Activated CD8-positive, alpha-beta memory T cell treated with anti-CD3 and anti-CD28 coated beads, Interleukin-2, amount 10 ng/mL, durations not matched to agents 7 days and 5 days (primary cell): ENCODE results near the gene KCNAB1. TPM values are rescaled to one million over a fixed set of nuclear protein-coding genes. Genes with fewer than 3 reads are reported as not detected.

Experiments
- ATAC-seq: fragments of 150-1000 bp; cut with Tn5 transposase; one replicate; pipeline ENCODE4 v1.10.0; 2021; ENCODE audit warnings: moderate library complexity
- CTCF ChIA-PET: fragments of 350-600 bp; sonication (Branson Sonifier 250); formaldehyde crosslinking; loops from one replicate; lab custom pipeline; 2021; ENCODE audit warnings: antibody characterized with exemption; lab: Charles Lee
- DNase-seq: peaks from one replicate; pipeline ENCODE4 v3.0.0-alpha.2; 2020
- H3K27ac Mint-ChIP-seq: one replicate; pipeline ENCODE4 v1.8.0; 2021; ENCODE audit warnings: mild to moderate bottlenecking, mixed read lengths
- H3K27me3 Mint-ChIP-seq: one replicate; pipeline ENCODE4 v1.8.0; 2021; ENCODE audit warnings: mixed read lengths
- H3K36me3 Mint-ChIP-seq: one replicate; pipeline ENCODE4 v1.8.0; 2021; ENCODE audit warnings: mild to moderate bottlenecking, mixed read lengths
- H3K4me1 Mint-ChIP-seq: one replicate; pipeline ENCODE4 v1.8.0; 2021; ENCODE audit warnings: mixed read lengths
- H3K4me3 Mint-ChIP-seq: one replicate; pipeline ENCODE4 v1.8.0; 2021; ENCODE audit warnings: mild to moderate bottlenecking, moderate library complexity, mixed read lengths
- H3K9me3 Mint-ChIP-seq: one replicate; pipeline ENCODE4 v1.8.0; 2022; ENCODE audit warnings: low read depth, mixed read lengths
- total RNA-seq, 2 experiments: library from RNA; stranded (reverse); gene quantifications; one replicate each; pipeline ENCODE4 v1.2.3, GENCODE V29; 2021

The KCNAB1 gene
- total RNA-seq, 2 experiments from 2014 or later, result 0.19 TPM; not detected in 1

GRCh38 chr3:156352728-156353127 is 232.3 kb downstream of the KCNAB1 start:
- H3K27ac Mint-ChIP-seq, result no peak overlapping the region
- no peaks in the 10 kb centered on the region for H3K9me3 Mint-ChIP-seq
- CTCF ChIA-PET, result no interaction called here

GRCh38 chr3:156353563-156353962 is 233.2 kb downstream of the KCNAB1 start:
- Mint-ChIP-seq H3K4me3 (no peak overlapping the region), H3K9me3 (no peaks in the 10 kb centered on the region), H3K4me1 (no peaks in the 10 kb centered on the region), H3K27me3 (peaks cover 15% of the 10 kb centered on the region), H3K27ac (no peak overlapping the region), H3K36me3 (no peaks in the 10 kb centered on the region)
- DNase-seq (no peak), ATAC-seq (no peak)
- CTCF ChIA-PET, result no interaction called here

More at GRCh38 chr3:156352728-156353127, 232.3 kb downstream of the KCNAB1 start:
- Mint-ChIP-seq H3K4me3 (no peak overlapping the region), H3K4me1 (no peaks in the 10 kb centered on the region), H3K27me3 (peaks cover 13% of the 10 kb centered on the region), H3K36me3 (no peaks in the 10 kb centered on the region)
- DNase-seq (no peak), ATAC-seq (no peak)

GRCh38 chr3:156356537-156357363 is 236.4 kb downstream of the KCNAB1 start:
- Mint-ChIP-seq H3K27me3 (peaks cover 16% of the 10 kb centered on the region), H3K4me3 (no peak overlapping the region), H3K27ac (no peak overlapping the region), H3K9me3 (no peaks in the 10 kb centered on the region), H3K4me1 (no peaks in the 10 kb centered on the region), H3K36me3 (no peaks in the 10 kb centered on the region)
- CTCF ChIA-PET, result no interaction called here
- ATAC-seq, result no peak
- DNase-seq, result no peak

- H3K9me3 Mint-ChIP-seq, result no peaks in the 10 kb centered on the region
- no peak for ATAC-seq
- H3K27me3 Mint-ChIP-seq, result peaks cover 16% of the 10 kb centered on the region
- H3K4me1 Mint-ChIP-seq, result no peaks in the 10 kb centered on the region
- no peak for DNase-seq
- H3K4me3 Mint-ChIP-seq, result no peak overlapping the region
- CTCF ChIA-PET, result no interaction called here
- no peak overlapping the region for H3K27ac Mint-ChIP-seq
- H3K36me3 Mint-ChIP-seq, result no peaks in the 10 kb centered on the region
Measured at GRCh38 chr3:156358232-156358631, 237.9 kb downstream of the KCNAB1 start.

GRCh38 chr3:156359368-156359767 is 239.0 kb downstream of the KCNAB1 start:
- H3K4me1 Mint-ChIP-seq, result no peaks in the 10 kb centered on the region
- no peak overlapping the region for H3K4me3 Mint-ChIP-seq
- no peaks in the 10 kb centered on the region for H3K9me3 Mint-ChIP-seq
- no peak for ATAC-seq
- no peak for DNase-seq
- CTCF ChIA-PET, result no interaction called here
- H3K27me3 Mint-ChIP-seq, result peaks cover 18% of the 10 kb centered on the region
- H3K36me3 Mint-ChIP-seq, result no peaks in the 10 kb centered on the region
- H3K27ac Mint-ChIP-seq, result no peak overlapping the region

GRCh38 chr3:156360083-156360482 is 239.7 kb downstream of the KCNAB1 start:
- CTCF ChIA-PET, result no interaction called here
- no peak for DNase-seq
- H3K4me3 Mint-ChIP-seq, result no peak overlapping the region
- ATAC-seq, result no peak
- H3K9me3 Mint-ChIP-seq, result no peaks in the 10 kb centered on the region
- H3K4me1 Mint-ChIP-seq, result no peaks in the 10 kb centered on the region
- H3K36me3 Mint-ChIP-seq, result no peaks in the 10 kb centered on the region
- H3K27ac Mint-ChIP-seq, result no peak overlapping the region
- peaks cover 18% of the 10 kb centered on the region for H3K27me3 Mint-ChIP-seq

GRCh38 chr3:156360963-156361362 is 240.6 kb downstream of the KCNAB1 start:
- no peak overlapping the region for H3K27ac Mint-ChIP-seq
- no peak for ATAC-seq
- no peak overlapping the region for H3K4me3 Mint-ChIP-seq
- no peaks in the 10 kb centered on the region for H3K36me3 Mint-ChIP-seq
- CTCF ChIA-PET, result no interaction called here
- no peaks in the 10 kb centered on the region for H3K4me1 Mint-ChIP-seq
- H3K9me3 Mint-ChIP-seq, result no peaks in the 10 kb centered on the region
- no peak for DNase-seq
- H3K27me3 Mint-ChIP-seq, result peaks cover 20% of the 10 kb centered on the region

GRCh38 chr3:156366559-156366958 is 246.2 kb downstream of the KCNAB1 start:
- DNase-seq, result no peak
- Mint-ChIP-seq H3K4me3 (no peak overlapping the region), H3K9me3 (no peaks in the 10 kb centered on the region), H3K27ac (no peak overlapping the region), H3K27me3 (peaks cover 14% of the 10 kb centered on the region), H3K4me1 (no peaks in the 10 kb centered on the region), H3K36me3 (no peaks in the 10 kb centered on the region)
- no peak for ATAC-seq
- CTCF ChIA-PET, result interaction anchor here (1.4 kb wide), 1 partner anchor 83 kb away, joined by 3 read pairs; no protein-coding TSS in a partner anchor

- DNase-seq, result no peak
- CTCF ChIA-PET, result interaction anchor here (1.9 kb wide), 1 partner anchor 14 kb away, joined by 4 read pairs; no protein-coding TSS in a partner anchor
- no peak for ATAC-seq
- Mint-ChIP-seq H3K27ac (no peak overlapping the region), H3K4me1 (no peaks in the 10 kb centered on the region), H3K36me3 (no peaks in the 10 kb centered on the region), H3K9me3 (no peaks in the 10 kb centered on the region), H3K27me3 (peaks cover 14% of the 10 kb centered on the region), H3K4me3 (no peak overlapping the region)
Measured at GRCh38 chr3:156368189-156368588, 247.8 kb downstream of the KCNAB1 start.

- Mint-ChIP-seq H3K27ac (no peak overlapping the region), H3K4me3 (no peak overlapping the region)
- CTCF ChIA-PET, result no interaction called here
Measured at GRCh38 chr3:156371701-156372100, 251.3 kb downstream of the KCNAB1 start.

GRCh38 chr3:156373095-156373494 is 252.7 kb downstream of the KCNAB1 start:
- peaks cover 18% of the 10 kb centered on the region for H3K27me3 Mint-ChIP-seq
- no peak for ATAC-seq
- no peak overlapping the region for H3K4me3 Mint-ChIP-seq
- H3K36me3 Mint-ChIP-seq, result no peaks in the 10 kb centered on the region
- CTCF ChIA-PET, result interaction anchor here (1.2 kb wide), 1 partner anchor 137 kb away, joined by 3 read pairs; no protein-coding TSS in a partner anchor
- H3K27ac Mint-ChIP-seq, result no peak overlapping the region
- H3K9me3 Mint-ChIP-seq, result no peaks in the 10 kb centered on the region
- no peak for DNase-seq
- H3K4me1 Mint-ChIP-seq, result no peaks in the 10 kb centered on the region

More at GRCh38 chr3:156371701-156372100, 251.3 kb downstream of the KCNAB1 start:
- H3K27me3 Mint-ChIP-seq, result peaks cover 14% of the 10 kb centered on the region
- H3K9me3 Mint-ChIP-seq, result no peaks in the 10 kb centered on the region
- DNase-seq (no peak), ATAC-seq (no peak)
- no peaks in the 10 kb centered on the region for H3K36me3 Mint-ChIP-seq
- no peaks in the 10 kb centered on the region for H3K4me1 Mint-ChIP-seq

- no peaks in the 10 kb centered on the region for H3K36me3 Mint-ChIP-seq
Measured at GRCh38 chr3:156373654-156374053, 253.3 kb downstream of the KCNAB1 start.

GRCh38 chr3:156376199-156376598 is 255.8 kb downstream of the KCNAB1 start:
- Mint-ChIP-seq H3K36me3 (no peaks in the 10 kb centered on the region), H3K9me3 (no peaks in the 10 kb centered on the region), H3K4me3 (no peak overlapping the region), H3K4me1 (no peaks in the 10 kb centered on the region), H3K27me3 (peaks cover 24% of the 10 kb centered on the region), H3K27ac (no peak overlapping the region)
- no peak for DNase-seq
- ATAC-seq, result no peak
- CTCF ChIA-PET, result interaction anchor here (1.0 kb wide), 1 partner anchor 237 kb away, joined by 3 read pairs; no protein-coding TSS in a partner anchor

More at GRCh38 chr3:156373654-156374053, 253.3 kb downstream of the KCNAB1 start:
- Mint-ChIP-seq H3K4me3 (no peak overlapping the region), H3K27me3 (peaks cover 21% of the 10 kb centered on the region), H3K9me3 (no peaks in the 10 kb centered on the region), H3K4me1 (no peaks in the 10 kb centered on the region), H3K27ac (no peak overlapping the region)
- CTCF ChIA-PET, result interaction anchor here (0.6 to 1.2 kb wide), 2 partner anchors 9 to 136 kb away, joined by 3 read pairs; no protein-coding TSS in a partner anchor
- ATAC-seq (no peak), DNase-seq (no peak)

GRCh38 chr3:156377266-156377665 is 256.9 kb downstream of the KCNAB1 start:
- CTCF ChIA-PET, result interaction anchor here (1.0 kb wide), 1 partner anchor 238 kb away, joined by 3 read pairs; no protein-coding TSS in a partner anchor
- Mint-ChIP-seq H3K36me3 (no peaks in the 10 kb centered on the region), H3K4me1 (no peaks in the 10 kb centered on the region), H3K27ac (no peak overlapping the region), H3K9me3 (no peaks in the 10 kb centered on the region), H3K27me3 (peaks cover 25% of the 10 kb centered on the region), H3K4me3 (no peak overlapping the region)
- DNase-seq (no peak), ATAC-seq (no peak)
